H1 (cell line): ENCODE results near the gene TSPAN15. TPM values are rescaled to one million over a fixed set of nuclear protein-coding genes. Genes with fewer than 3 reads are reported as not detected.

Source experiments
- BACH1 ChIP-seq: IDR thresholded peaks from 2 replicates; pipeline ENCODE4 v1.6.1; 2012; ENCODE audit warnings: low read length, improper control_type of control experiment
- JUN ChIP-seq: IDR thresholded peaks from 2 replicates; pipeline ENCODE4 v1.6.1; 2011; ENCODE audit warnings: low read depth, mild to moderate bottlenecking, improper control_type of control experiment, low read length
- polyA plus RNA-seq, 7 experiments: library from polyadenylated mRNA; depleted of rRNA in 3 of 7; stranded (reverse) in 5 of 7; unstranded in 2 of 7; fragments of >200 nt in 5 of 7; fragments of 200-250 nt in 2 of 7; gene quantifications; 1 replicate in 5 of 7; 2 replicates in 1 of 7; 4 replicates in 1 of 7; pipeline versions ENCODE4 v1.2.1 to v1.2.3, GENCODE V29; 2011 to 2013; ENCODE audit warnings: missing spikeins in 2 of 7, mixed read lengths in 2 of 7
- total RNA-seq: library from RNA; stranded (reverse); fragmentation: NEBNext Ultra II Directional; extraction: Animal tissue kit (Norgen Biotek cat#: 25700); gene quantifications from 2 replicates; pipeline ENCODE4 v1.2.1, GENCODE V29; 2021
- TF ChIP-seq, protein P1 (sequence below), 3 experiments: IDR thresholded peaks; 1 replicate in 2 of 3; 2 replicates in 1 of 3; pipeline versions ENCODE4 v1.5.1 to v1.6.1; 2011; ENCODE audit warnings: low read length in 3 of 3, mild to moderate bottlenecking in 3 of 3, inconsistent platforms in 2 of 3, low read depth in 1 of 3, moderate library complexity in 1 of 3; ENCODE audit not compliant: insufficient read depth in 1 of 3; ENCODE audit errors: control extremely low read depth in 1 of 3

The TSPAN15 gene
- total and polyA plus RNA-seq, 2 of the 8 experiments (the other 6 are each of a cell fraction or from before 2014, with no cell fraction given), result 9.7 to 20.0 TPM

DNA sequence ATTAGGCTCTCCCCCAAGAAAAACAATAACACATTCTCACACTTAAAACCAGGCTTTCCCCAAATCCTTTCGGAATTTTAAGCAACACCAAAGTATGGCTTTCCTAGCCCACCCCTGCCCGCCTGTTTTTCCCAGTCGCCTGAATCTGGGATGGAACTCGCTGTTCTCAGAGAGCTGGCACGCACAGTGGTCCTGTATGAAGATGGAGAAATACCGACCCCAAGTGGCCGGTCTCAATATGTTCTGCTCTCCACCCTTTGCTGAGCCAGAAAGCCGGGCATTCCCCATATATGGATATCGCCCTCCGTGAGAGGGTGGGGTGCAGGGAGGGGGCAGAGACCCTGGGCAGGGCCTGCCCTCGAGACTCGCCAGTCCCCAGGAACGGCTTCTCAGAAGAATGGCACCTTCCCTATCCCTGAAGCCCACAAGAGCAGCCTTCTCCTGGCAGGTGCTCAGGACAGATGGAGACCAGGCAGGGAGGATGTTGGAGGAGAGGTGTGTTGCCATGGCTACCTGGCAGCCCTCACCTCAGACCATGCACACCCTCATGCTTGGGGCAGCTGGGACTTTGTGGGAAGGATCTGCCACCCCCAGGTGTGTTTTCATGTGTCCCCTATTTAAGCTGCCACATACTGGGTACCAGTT, 37.9 kb upstream of the TSPAN15 start (continued):
- TF ChIP-seq, protein P1, sequence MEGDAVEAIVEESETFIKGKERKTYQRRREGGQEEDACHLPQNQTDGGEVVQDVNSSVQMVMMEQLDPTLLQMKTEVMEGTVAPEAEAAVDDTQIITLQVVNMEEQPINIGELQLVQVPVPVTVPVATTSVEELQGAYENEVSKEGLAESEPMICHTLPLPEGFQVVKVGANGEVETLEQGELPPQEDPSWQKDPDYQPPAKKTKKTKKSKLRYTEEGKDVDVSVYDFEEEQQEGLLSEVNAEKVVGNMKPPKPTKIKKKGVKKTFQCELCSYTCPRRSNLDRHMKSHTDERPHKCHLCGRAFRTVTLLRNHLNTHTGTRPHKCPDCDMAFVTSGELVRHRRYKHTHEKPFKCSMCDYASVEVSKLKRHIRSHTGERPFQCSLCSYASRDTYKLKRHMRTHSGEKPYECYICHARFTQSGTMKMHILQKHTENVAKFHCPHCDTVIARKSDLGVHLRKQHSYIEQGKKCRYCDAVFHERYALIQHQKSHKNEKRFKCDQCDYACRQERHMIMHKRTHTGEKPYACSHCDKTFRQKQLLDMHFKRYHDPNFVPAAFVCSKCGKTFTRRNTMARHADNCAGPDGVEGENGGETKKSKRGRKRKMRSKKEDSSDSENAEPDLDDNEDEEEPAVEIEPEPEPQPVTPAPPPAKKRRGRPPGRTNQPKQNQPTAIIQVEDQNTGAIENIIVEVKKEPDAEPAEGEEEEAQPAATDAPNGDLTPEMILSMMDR (IDR thresholded peaks at IDR 0.05; ENCODE audit: control extremely low read depth in 1 of 3, insufficient read depth in 1 of 3, low read depth in 1 of 3, low read length in 3 of 3), result peak; percentile 68 to 82 (median 80)
- TF ChIP-seq JUN, result no peak
- no peak for TF ChIP-seq BACH1
